ENCODE measurements around the gene ZNF335.

The ZNF335 gene

GRCh38 chr20:45945678-45946148, 26.3 kb downstream of the ZNF335 start:
- TF ChIP-seq TAF1 (IDR thresholded peaks at IDR 0.05; ENCODE audit: borderline replicate concordance, insufficient read depth, low read length) (no peak), SIN3A (IDR thresholded peaks at IDR 0.05; ENCODE audit: borderline replicate concordance, insufficient read depth, low read length) (no peak), FOXP2 (optimal IDR thresholded peaks at IDR 0.05; ENCODE audit: borderline replicate concordance, extremely low read depth, extremely low read length, insufficient read depth) (no peak), REST (IDR thresholded peaks at IDR 0.05; ENCODE audit: insufficient read depth in 1 of 2, low read depth in 2 of 2, low read length in 2 of 2) (no peak), POLR2AphosphoS5 (IDR thresholded peaks at IDR 0.05; ENCODE audit: low read depth, low read length) (no peak)

- TF ChIP-seq FOXP2 (optimal IDR thresholded peaks at IDR 0.05; ENCODE audit: borderline replicate concordance, extremely low read depth, extremely low read length, insufficient read depth) (no peak), SIN3A (IDR thresholded peaks at IDR 0.05; ENCODE audit: borderline replicate concordance, insufficient read depth, low read length) (no peak), POLR2AphosphoS5 (IDR thresholded peaks at IDR 0.05; ENCODE audit: low read depth, low read length) (no peak), TAF1 (IDR thresholded peaks at IDR 0.05; ENCODE audit: borderline replicate concordance, insufficient read depth, low read length) (no peak), REST (IDR thresholded peaks at IDR 0.05; ENCODE audit: insufficient read depth in 1 of 2, low read depth in 2 of 2, low read length in 2 of 2) (no peak)
Measured at GRCh38 chr20:45944965-45945677, 26.9 kb downstream of the ZNF335 start.

GRCh38 chr20:45944151-45944964, 27.6 kb downstream of the ZNF335 start:
- TF ChIP-seq TAF1 (IDR thresholded peaks at IDR 0.05; ENCODE audit: borderline replicate concordance, insufficient read depth, low read length), result no peak
- TF ChIP-seq FOXP2 (optimal IDR thresholded peaks at IDR 0.05; ENCODE audit: borderline replicate concordance, extremely low read depth, extremely low read length, insufficient read depth), result no peak
- no peak for TF ChIP-seq POLR2AphosphoS5 (IDR thresholded peaks at IDR 0.05; ENCODE audit: low read depth, low read length)
- TF ChIP-seq REST (IDR thresholded peaks at IDR 0.05; ENCODE audit: insufficient read depth in 1 of 2, low read depth in 2 of 2, low read length in 2 of 2), result no peak
- TF ChIP-seq SIN3A (IDR thresholded peaks at IDR 0.05; ENCODE audit: borderline replicate concordance, insufficient read depth, low read length), result no peak

GRCh38 chr20:45943613-45944012, 28.4 kb downstream of the ZNF335 start:
- TF ChIP-seq TAF1 (IDR thresholded peaks at IDR 0.05; ENCODE audit: borderline replicate concordance, insufficient read depth, low read length) (no peak), FOXP2 (optimal IDR thresholded peaks at IDR 0.05; ENCODE audit: borderline replicate concordance, extremely low read depth, extremely low read length, insufficient read depth) (no peak), REST (IDR thresholded peaks at IDR 0.05; ENCODE audit: insufficient read depth in 1 of 2, low read depth in 2 of 2, low read length in 2 of 2) (no peak), POLR2AphosphoS5 (IDR thresholded peaks at IDR 0.05; ENCODE audit: low read depth, low read length) (no peak), SIN3A (IDR thresholded peaks at IDR 0.05; ENCODE audit: borderline replicate concordance, insufficient read depth, low read length) (no peak)
